ENCODE measurements around the gene OR51E2. TPM values are rescaled to one million over a fixed set of nuclear protein-coding genes. Genes with fewer than 3 reads are reported as not detected.

The OR51E2 gene
- total and polyA plus RNA-seq, 3 experiments from 2014 or later, result not detected

DNA sequence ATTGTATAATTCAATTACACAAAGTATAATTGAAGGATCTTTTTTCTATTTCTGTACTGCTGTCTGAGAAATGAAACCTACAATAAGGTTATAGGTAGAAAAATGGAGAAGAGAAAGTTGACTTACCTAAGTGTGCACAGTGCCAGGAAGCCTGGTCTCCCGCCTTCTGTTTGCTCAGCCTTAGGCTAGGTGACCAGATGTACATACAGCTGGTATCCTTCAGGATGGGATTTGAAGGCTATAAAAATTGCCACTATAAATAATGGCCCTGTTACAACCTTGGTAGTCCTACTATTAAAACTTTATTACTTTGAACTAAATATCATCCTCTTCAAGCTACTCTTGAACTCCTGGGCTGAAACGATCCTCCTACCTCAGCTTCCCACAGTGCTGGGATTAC lies 19.7 kb downstream of the OR51E2 start:
- CTCF ChIA-PET, result no interaction called here
- H3K27me3 Mint-ChIP-seq, result peaks cover 6 to 24% of the 10 kb centered on the region in 2 donors
- Histone ChIP-seq H3K4me3 (ENCODE audit: low read length) (no peak overlapping the region), H3K4me1 (ENCODE audit: insufficient read depth, low read length) (no peaks in the 10 kb centered on the region), H3K9me3 (ENCODE audit: low read length) (no peaks in the 10 kb centered on the region), H3K27ac (ENCODE audit: low read depth, low read length) (no peak overlapping the region), H3K27me3 (ENCODE audit: insufficient read depth, low read length, poor library complexity, severe bottlenecking) (no peaks in the 10 kb centered on the region), H3K36me3 (ENCODE audit: insufficient read depth, low read length) (no peaks in the 10 kb centered on the region)
- DNase-seq, result no peak
- no peaks in the 10 kb centered on the region for H3K9me3 Mint-ChIP-seq
- no peaks in the 10 kb centered on the region for H3K4me1 Mint-ChIP-seq
- POLR2A ChIA-PET, result no interaction called here
- H3K4me3 Mint-ChIP-seq, result no peak overlapping the region
- H3K27ac Mint-ChIP-seq, result no peak overlapping the region
- H3K36me3 Mint-ChIP-seq, result no peaks in the 10 kb centered on the region

DNA sequence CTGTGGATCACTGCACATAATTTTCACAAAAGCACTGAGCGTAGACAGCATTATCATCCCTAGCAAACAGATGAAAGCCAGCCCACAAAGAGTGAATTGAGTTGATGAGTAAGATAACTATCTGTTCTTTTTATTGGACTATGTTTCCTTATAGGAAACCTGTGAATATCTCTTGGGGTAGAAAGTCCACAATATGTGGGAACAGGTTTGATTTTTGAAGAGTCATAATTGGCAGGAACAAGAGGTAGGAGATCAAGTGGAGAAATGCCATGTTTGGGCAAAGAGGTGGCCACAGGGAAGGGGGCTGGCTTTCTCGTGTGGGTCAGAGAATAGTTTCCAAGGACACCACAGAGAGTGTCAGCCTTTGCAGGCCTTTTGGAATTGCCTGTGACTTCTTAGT lies 23.9 kb downstream of the OR51E2 start:
- Mint-ChIP-seq H3K4me1 (no peaks in the 10 kb centered on the region), H3K9me3 (peaks cover 0 to 2% (median 0%) of the 10 kb centered on the region in 5 donors), H3K27me3 (peaks cover 10 to 31% of the 10 kb centered on the region in 2 donors), H3K36me3 (no peaks in the 10 kb centered on the region), H3K4me3 (no peak overlapping the region), H3K27ac (no peak overlapping the region)
- H3K36me3 ChIP-seq (ENCODE audit: insufficient read depth, low read length), result no peaks in the 10 kb centered on the region
- no peaks in the 10 kb centered on the region for H3K27me3 ChIP-seq (ENCODE audit: insufficient read depth, low read length, poor library complexity, severe bottlenecking)
- no peaks in the 10 kb centered on the region for H3K4me1 ChIP-seq (ENCODE audit: insufficient read depth, low read length)
- no peak for DNase-seq
- no peaks in the 10 kb centered on the region for H3K9me3 ChIP-seq (ENCODE audit: low read length)
- POLR2A ChIA-PET, result no interaction called here
- CTCF ChIA-PET, result no interaction called here
- no peak overlapping the region for H3K4me3 ChIP-seq (ENCODE audit: low read length)
- no peak overlapping the region for H3K27ac ChIP-seq (ENCODE audit: low read depth, low read length)

DNA sequence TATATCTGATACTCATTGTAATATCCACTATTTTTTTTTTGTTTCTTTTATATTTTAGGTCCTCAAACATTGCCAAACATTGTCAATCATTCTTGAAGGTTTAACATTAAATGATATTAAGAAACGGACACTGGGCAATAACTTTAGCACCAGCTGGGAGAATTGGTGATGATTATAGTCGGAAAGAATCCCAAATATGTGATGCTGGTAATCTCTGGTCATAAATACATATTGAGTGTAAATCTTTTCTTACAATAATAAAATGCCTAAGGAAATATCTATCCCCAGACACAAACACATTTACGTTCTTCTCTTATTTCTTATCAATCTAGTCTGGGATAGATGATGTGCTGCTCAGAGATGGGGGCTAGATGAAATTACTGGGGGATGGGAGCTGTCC lies 25.2 kb downstream of the OR51E2 start:
- no peaks in the 10 kb centered on the region for H3K4me1 Mint-ChIP-seq
- no peak overlapping the region for H3K4me3 ChIP-seq (ENCODE audit: low read length)
- H3K9me3 Mint-ChIP-seq, result peaks cover 0 to 2% (median 0%) of the 10 kb centered on the region in 5 donors
- peaks cover 10 to 31% of the 10 kb centered on the region in 2 donors for H3K27me3 Mint-ChIP-seq
- no peaks in the 10 kb centered on the region for H3K36me3 ChIP-seq (ENCODE audit: insufficient read depth, low read length)
- H3K9me3 ChIP-seq (ENCODE audit: low read length), result no peaks in the 10 kb centered on the region
- H3K36me3 Mint-ChIP-seq, result no peaks in the 10 kb centered on the region
- H3K4me1 ChIP-seq (ENCODE audit: insufficient read depth, low read length), result no peaks in the 10 kb centered on the region
- H3K27me3 ChIP-seq (ENCODE audit: insufficient read depth, low read length, poor library complexity, severe bottlenecking), result no peaks in the 10 kb centered on the region
- no peak overlapping the region for H3K27ac Mint-ChIP-seq
- H3K27ac ChIP-seq (ENCODE audit: low read depth, low read length), result no peak overlapping the region
- DNase-seq, result no peak
- H3K4me3 Mint-ChIP-seq, result no peak overlapping the region
- ChIA-PET CTCF (no interaction called here), POLR2A (no interaction called here)

DNA sequence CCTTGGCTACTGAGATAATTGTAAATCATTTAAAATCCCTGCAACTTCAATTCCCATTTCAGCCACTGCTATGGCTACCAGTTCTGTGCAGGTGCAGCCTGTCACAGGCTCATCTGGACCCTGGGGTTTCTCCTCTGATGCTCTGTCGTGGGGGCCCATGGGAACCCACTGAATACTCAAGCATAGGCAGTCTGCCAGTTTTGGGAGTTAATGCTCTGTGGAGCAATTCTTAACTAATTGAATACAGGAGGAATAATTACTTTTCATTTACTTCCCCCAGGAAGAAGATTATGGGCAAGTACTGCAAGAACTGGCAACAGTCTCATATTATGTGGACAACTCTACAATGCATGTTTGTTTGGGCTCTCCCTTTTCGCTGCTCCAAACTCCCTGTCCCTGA lies 25.9 kb downstream of the OR51E2 start:
- no peaks in the 10 kb centered on the region for H3K4me1 ChIP-seq (ENCODE audit: insufficient read depth, low read length)
- POLR2A ChIA-PET, result no interaction called here
- no peaks in the 10 kb centered on the region for H3K36me3 Mint-ChIP-seq
- no peak overlapping the region for H3K4me3 Mint-ChIP-seq
- H3K9me3 Mint-ChIP-seq, result peaks cover 0 to 2% (median 0%) of the 10 kb centered on the region in 5 donors
- H3K27ac Mint-ChIP-seq, result no peak overlapping the region
- no peaks in the 10 kb centered on the region for H3K4me1 Mint-ChIP-seq
- no peak overlapping the region for H3K4me3 ChIP-seq (ENCODE audit: low read length)
- CTCF ChIA-PET, result no interaction called here
- H3K27ac ChIP-seq (ENCODE audit: low read depth, low read length), result no peak overlapping the region
- H3K9me3 ChIP-seq (ENCODE audit: low read length), result no peaks in the 10 kb centered on the region
- peaks cover 10 to 31% of the 10 kb centered on the region in 2 donors for H3K27me3 Mint-ChIP-seq
- H3K27me3 ChIP-seq (ENCODE audit: insufficient read depth, low read length, poor library complexity, severe bottlenecking), result no peaks in the 10 kb centered on the region
- no peaks in the 10 kb centered on the region for H3K36me3 ChIP-seq (ENCODE audit: insufficient read depth, low read length)
- DNase-seq, result no peak

DNA sequence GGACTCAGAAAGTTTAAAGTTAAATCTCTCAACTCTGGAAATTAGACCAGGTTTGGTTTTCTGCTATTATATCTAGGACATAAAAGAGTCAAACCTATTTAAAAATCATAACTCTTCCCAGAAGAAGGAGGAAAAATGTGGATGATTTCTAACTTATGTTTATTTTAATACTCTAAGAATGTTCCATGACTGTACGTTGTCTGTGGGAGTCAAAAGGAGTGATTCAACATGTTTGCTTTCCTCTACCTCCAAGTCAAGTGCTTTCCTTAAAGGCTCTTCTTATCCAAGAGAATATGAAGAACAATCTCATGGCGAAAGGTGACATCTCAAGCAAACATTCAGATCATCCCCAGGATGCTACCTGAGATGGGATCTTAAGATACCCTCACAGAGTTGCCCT lies 32.2 kb downstream of the OR51E2 start:
- H3K9me3 ChIP-seq (ENCODE audit: low read length), result no peaks in the 10 kb centered on the region
- no peaks in the 10 kb centered on the region for H3K36me3 Mint-ChIP-seq
- CTCF ChIA-PET, result no interaction called here

DNA sequence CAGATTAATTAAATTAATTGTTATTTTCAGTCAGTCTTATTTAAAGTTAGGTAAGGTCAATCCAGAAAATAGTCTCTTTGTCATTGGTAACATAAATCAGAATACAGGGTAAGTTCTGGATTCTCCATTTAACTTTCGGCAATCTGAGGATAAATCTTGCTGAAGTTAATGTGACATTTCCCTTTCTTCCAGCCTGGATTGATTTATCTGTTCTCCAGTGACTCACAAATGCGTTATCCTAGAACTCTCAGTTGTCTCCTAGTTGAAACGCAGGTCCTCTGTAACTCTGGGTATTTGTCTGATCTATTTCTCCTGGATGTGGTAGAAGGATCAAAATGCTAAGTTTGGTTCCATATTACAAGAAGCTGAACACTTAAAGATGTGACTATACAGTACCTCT lies 32.9 kb downstream of the OR51E2 start:
- ChIA-PET CTCF (no interaction called here), POLR2A (no interaction called here)
- Mint-ChIP-seq H3K36me3 (no peaks in the 10 kb centered on the region), H3K27me3 (peaks cover 14 to 15% of the 10 kb centered on the region in 2 donors), H3K9me3 (peaks cover 0 to 2% (median 0%) of the 10 kb centered on the region in 5 donors), H3K4me1 (no peaks in the 10 kb centered on the region), H3K4me3 (no peak overlapping the region), H3K27ac (no peak overlapping the region)
- H3K4me1 ChIP-seq (ENCODE audit: insufficient read depth, low read length), result no peaks in the 10 kb centered on the region
- H3K9me3 ChIP-seq (ENCODE audit: low read length), result no peaks in the 10 kb centered on the region
- H3K36me3 ChIP-seq (ENCODE audit: insufficient read depth, low read length), result no peaks in the 10 kb centered on the region
- no peak for DNase-seq
- H3K27ac ChIP-seq (ENCODE audit: low read depth, low read length), result no peak overlapping the region
- no peaks in the 10 kb centered on the region for H3K27me3 ChIP-seq (ENCODE audit: insufficient read depth, low read length, poor library complexity, severe bottlenecking)
- no peak overlapping the region for H3K4me3 ChIP-seq (ENCODE audit: low read length)

More for the DNA sequence above, 32.2 kb downstream of the OR51E2 start:
- Histone ChIP-seq H3K4me1 (ENCODE audit: insufficient read depth, low read length) (no peaks in the 10 kb centered on the region), H3K4me3 (ENCODE audit: low read length) (no peak overlapping the region), H3K36me3 (ENCODE audit: insufficient read depth, low read length) (no peaks in the 10 kb centered on the region), H3K27me3 (ENCODE audit: insufficient read depth, low read length, poor library complexity, severe bottlenecking) (no peaks in the 10 kb centered on the region), H3K27ac (ENCODE audit: low read depth, low read length) (no peak overlapping the region)
- H3K27me3 Mint-ChIP-seq, result peaks cover 12 to 14% of the 10 kb centered on the region in 2 donors
- no peak overlapping the region for H3K4me3 Mint-ChIP-seq
- H3K4me1 Mint-ChIP-seq, result no peaks in the 10 kb centered on the region
- no peak overlapping the region for H3K27ac Mint-ChIP-seq
- POLR2A ChIA-PET, result no interaction called here
- no peak for DNase-seq
- peaks cover 0 to 2% (median 0%) of the 10 kb centered on the region in 5 donors for H3K9me3 Mint-ChIP-seq

DNA sequence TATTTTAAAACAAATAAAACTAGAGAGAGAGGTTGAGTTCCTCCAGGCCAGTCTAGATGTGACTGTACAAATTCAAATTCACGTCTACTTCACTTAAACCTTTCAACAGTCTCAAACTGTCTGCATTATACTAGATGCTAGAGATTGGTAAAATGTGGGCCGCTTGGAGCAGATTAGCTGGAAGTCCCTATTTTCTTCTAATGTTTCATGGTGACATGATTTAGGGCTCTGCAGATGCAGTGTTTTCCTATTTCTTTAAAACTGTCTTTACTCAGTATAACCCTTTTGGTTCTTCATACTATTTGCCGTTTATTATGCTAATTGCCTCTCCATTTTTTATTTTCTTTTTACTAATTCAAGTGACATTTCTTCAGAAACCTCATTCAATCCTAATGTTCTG lies 33.5 kb downstream of the OR51E2 start:
- no peaks in the 10 kb centered on the region for H3K9me3 ChIP-seq (ENCODE audit: low read length)
- no peaks in the 10 kb centered on the region for H3K27me3 ChIP-seq (ENCODE audit: insufficient read depth, low read length, poor library complexity, severe bottlenecking)
- Mint-ChIP-seq H3K9me3 (no peaks in the 10 kb centered on the region), H3K4me1 (no peaks in the 10 kb centered on the region), H3K27ac (no peak overlapping the region), H3K4me3 (no peak overlapping the region), H3K27me3 (peaks cover 11 to 15% of the 10 kb centered on the region in 2 donors), H3K36me3 (no peaks in the 10 kb centered on the region)
- no peaks in the 10 kb centered on the region for H3K4me1 ChIP-seq (ENCODE audit: insufficient read depth, low read length)
- no peak overlapping the region for H3K27ac ChIP-seq (ENCODE audit: low read depth, low read length)
- CTCF ChIA-PET, result no interaction called here
- no peak for DNase-seq
- H3K36me3 ChIP-seq (ENCODE audit: insufficient read depth, low read length), result no peaks in the 10 kb centered on the region
- H3K4me3 ChIP-seq (ENCODE audit: low read length), result no peak overlapping the region
- POLR2A ChIA-PET, result no interaction called here

DNA sequence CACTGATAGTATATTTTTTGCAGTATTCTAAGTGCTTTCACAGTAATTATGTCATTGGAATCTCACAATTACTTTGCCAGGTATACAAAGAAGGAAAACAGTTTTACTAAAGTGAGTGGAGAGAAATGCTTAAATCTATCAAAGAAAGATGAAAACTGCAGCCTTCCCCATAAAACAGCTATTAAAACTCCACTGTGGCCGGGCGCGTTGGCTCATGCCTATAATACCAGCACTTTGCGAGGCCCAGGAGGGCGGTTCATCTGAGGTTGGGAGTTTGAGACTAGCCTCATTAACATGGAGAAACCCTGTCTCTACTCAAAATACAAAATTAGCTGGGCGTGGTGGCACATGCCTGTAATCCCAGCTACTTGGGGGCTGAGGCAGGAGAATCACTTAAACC lies 34.8 kb downstream of the OR51E2 start:
- Mint-ChIP-seq H3K9me3 (no peaks in the 10 kb centered on the region), H3K4me1 (no peaks in the 10 kb centered on the region), H3K4me3 (no peak overlapping the region), H3K27me3 (peaks cover 11 to 15% of the 10 kb centered on the region in 2 donors), H3K27ac (no peak overlapping the region), H3K36me3 (no peaks in the 10 kb centered on the region)
- H3K36me3 ChIP-seq (ENCODE audit: insufficient read depth, low read length), result no peaks in the 10 kb centered on the region
- H3K4me3 ChIP-seq (ENCODE audit: low read length), result no peak overlapping the region
- no peaks in the 10 kb centered on the region for H3K27me3 ChIP-seq (ENCODE audit: insufficient read depth, low read length, poor library complexity, severe bottlenecking)
- no peak overlapping the region for H3K27ac ChIP-seq (ENCODE audit: low read depth, low read length)
- H3K9me3 ChIP-seq (ENCODE audit: low read length), result no peaks in the 10 kb centered on the region
- ChIA-PET CTCF (no interaction called here), POLR2A (no interaction called here)
- DNase-seq, result no peak
- no peaks in the 10 kb centered on the region for H3K4me1 ChIP-seq (ENCODE audit: insufficient read depth, low read length)

All from CD8-positive, alpha-beta memory T cell (primary cell).